KMS-11 (cell line): ENCODE measurements around the gene ADD3.

Experiments used
- H2AFZ ChIP-seq: fragments of 200-600 bp; sonication (generic); 2 replicates; pipeline ENCODE4 v1.6.1; 2016; ENCODE audit warnings: antibody characterized with exemption, mixed run types, low read depth
- H3K27ac ChIP-seq: fragments of 200-600 bp; sonication (generic); 2 replicates; pipeline ENCODE4 v1.6.1; 2016; ENCODE audit warnings: mild to moderate bottlenecking, mixed run types
- H3K27me3 ChIP-seq: fragments of 200-600 bp; sonication (generic); 2 replicates; pipeline ENCODE4 v1.6.1; 2017; ENCODE audit warnings: mild to moderate bottlenecking, low read depth, mixed run types, moderate library complexity; ENCODE audit not compliant: insufficient read depth
- H3K36me3 ChIP-seq: fragments of 200-600 bp; sonication (generic); 2 replicates; pipeline ENCODE4 v1.6.1; 2017; ENCODE audit warnings: mild to moderate bottlenecking, mixed run types; ENCODE audit not compliant: insufficient read depth
- H3K4me1 ChIP-seq: fragments of 200-600 bp; sonication (generic); 2 replicates; pipeline ENCODE4 v1.6.1; 2016; ENCODE audit warnings: mild to moderate bottlenecking, low read depth, mixed run types; ENCODE audit not compliant: poor library complexity, severe bottlenecking
- H3K4me2 ChIP-seq: fragments of 200-600 bp; sonication (generic); 2 replicates; pipeline ENCODE4 v1.7.0; 2016; ENCODE audit warnings: mild to moderate bottlenecking, mixed run types
- H3K4me3 ChIP-seq: fragments of 200-600 bp; sonication (generic); IDR thresholded peaks from 2 replicates; pipeline ENCODE4 v1.6.1; 2017; ENCODE audit warnings: low read depth, low read length, mixed read lengths; ENCODE audit not compliant: insufficient read depth
- H3K79me2 ChIP-seq: fragments of 200-600 bp; sonication (generic); 2 replicates; pipeline ENCODE4 v1.6.1; 2016; ENCODE audit warnings: low read depth, mixed run types; ENCODE audit not compliant: insufficient read depth
- H3K9ac ChIP-seq: fragments of 200-600 bp; sonication (generic); 2 replicates; pipeline ENCODE4 v1.6.1; 2016; ENCODE audit warnings: mild to moderate bottlenecking, mixed run types
- H4K20me1 ChIP-seq: fragments of 200-600 bp; sonication (generic); 2 replicates; pipeline ENCODE4 v1.6.1; 2016; ENCODE audit warnings: mild to moderate bottlenecking, mixed run types; ENCODE audit not compliant: insufficient read depth
- CTCF ChIP-seq: fragments of 200-600 bp; sonication (generic); conservative IDR thresholded peaks from 2 replicates; pipeline ENCODE4 v1.6.1; 2017; ENCODE audit warnings: low read depth, mild to moderate bottlenecking, antibody characterized with exemption, low read length, moderate library complexity, mixed read lengths

ADD3 gene

GRCh38 chr10:110115784-110116520 is 108.2 kb downstream of the ADD3 start:
- Histone ChIP-seq H3K27ac (no peak overlapping the region), H3K4me1 (no peaks in the 10 kb centered on the region), H3K36me3 (no peaks in the 10 kb centered on the region), H3K27me3 (no peaks in the 10 kb centered on the region), H2AFZ (no peak overlapping the region), H4K20me1 (no peaks in the 10 kb centered on the region; the same call in 1 of the 2 replicates), H3K79me2 (no peaks in the 10 kb centered on the region), H3K4me3 (no peak overlapping the region), H3K4me2 (no peak overlapping the region), H3K9ac (no peak overlapping the region)
- TF ChIP-seq CTCF, result no peak

- Histone ChIP-seq H3K27me3 (no peaks in the 10 kb centered on the region), H3K79me2 (no peaks in the 10 kb centered on the region), H3K9ac (no peak overlapping the region), H3K4me3 (no peak overlapping the region), H3K36me3 (no peaks in the 10 kb centered on the region), H4K20me1 (no peaks in the 10 kb centered on the region; the same call in 1 of the 2 replicates), H3K4me2 (no peak overlapping the region), H3K27ac (no peak overlapping the region), H3K4me1 (no peaks in the 10 kb centered on the region), H2AFZ (no peak overlapping the region)
- TF ChIP-seq CTCF, result no peak
Measured at GRCh38 chr10:110118891-110119621, 111.3 kb downstream of the ADD3 start.

- Histone ChIP-seq H2AFZ (no peak overlapping the region), H3K9ac (no peak overlapping the region), H4K20me1 (no peaks in the 10 kb centered on the region; the same call in 1 of the 2 replicates), H3K4me1 (no peaks in the 10 kb centered on the region), H3K4me2 (no peak overlapping the region), H3K27ac (no peak overlapping the region), H3K36me3 (no peaks in the 10 kb centered on the region), H3K4me3 (no peak overlapping the region), H3K27me3 (no peaks in the 10 kb centered on the region), H3K79me2 (no peaks in the 10 kb centered on the region)
- TF ChIP-seq CTCF, result no peak
Measured at GRCh38 chr10:110123594-110123993, 115.8 kb downstream of the ADD3 start.

GRCh38 chr10:110129490-110129889 is 121.7 kb downstream of the ADD3 start:
- H3K27me3 ChIP-seq, result no peaks in the 10 kb centered on the region
- H3K4me1 ChIP-seq, result no peaks in the 10 kb centered on the region
- no peak overlapping the region for H2AFZ ChIP-seq
- no peak overlapping the region for H3K4me3 ChIP-seq
- no peaks in the 10 kb centered on the region for H4K20me1 ChIP-seq
- H3K79me2 ChIP-seq, result no peaks in the 10 kb centered on the region
- H3K4me2 ChIP-seq, result no peak overlapping the region
- H3K27ac ChIP-seq, result no peak overlapping the region
- no peak overlapping the region for H3K9ac ChIP-seq
- TF ChIP-seq CTCF, result no peak
- H3K36me3 ChIP-seq, result no peaks in the 10 kb centered on the region
